Activated CD4-positive, alpha-beta T cell treated with anti-CD3 and anti-CD28 coated beads, Interleukin-2, amount 10 ng/mL, durations not matched to agents 24 days and 14 days (primary cell): ENCODE measurements around the gene FOXJ2. TPM values are rescaled to one million over a fixed set of nuclear protein-coding genes. Genes with fewer than 3 reads are reported as not detected.
"Not testable (repeated sequence)": the region's sequence is repeated elsewhere in the genome, so short reads cannot be mapped to it uniquely, and the experiment has no call there.

ENCODE experiments used
- DNase-seq: peaks from one replicate; pipeline ENCODE4 v3.0.0; 2022
- H3K27ac Mint-ChIP-seq: one replicate; pipeline ENCODE4 v1.8.0; 2022; ENCODE audit warnings: mild to moderate bottlenecking, mixed read lengths
- H3K27me3 Mint-ChIP-seq: one replicate; pipeline ENCODE4 v1.8.0; 2022; ENCODE audit warnings: mixed read lengths
- H3K36me3 Mint-ChIP-seq: one replicate; pipeline ENCODE4 v1.8.0; 2022; ENCODE audit warnings: low read depth, mild to moderate bottlenecking, mixed read lengths
- H3K4me1 Mint-ChIP-seq: one replicate; pipeline ENCODE4 v1.8.0; 2021; ENCODE audit warnings: mixed read lengths
- H3K4me3 Mint-ChIP-seq: one replicate; pipeline ENCODE4 v1.8.0; 2022; ENCODE audit warnings: mild to moderate bottlenecking, moderate library complexity, mixed read lengths
- H3K9me3 Mint-ChIP-seq: one replicate; pipeline ENCODE4 v1.8.0; 2021; ENCODE audit warnings: mixed read lengths
- intact Hi-C: fragments of 100-400 bp; cut with micrococcal nuclease; formaldehyde crosslinking; loops from one replicate; pipeline ENCODE4 v1.15.1; 2023
- total RNA-seq: library from RNA; stranded (reverse); gene quantifications from 2 replicates; pipeline ENCODE4 v1.2.3, GENCODE V29; 2022

The FOXJ2 gene
- 18.5 and 18.6 TPM in 2 replicates for total RNA-seq

GRCh38 chr12:8032242-8033152 is at the start of gene FOXJ2:
Gene FOXJ2 (plus strand): TSS chr12:8032716. CDS start chr12:8039833, 7,117 bp downstream.
- Mint-ChIP-seq H3K36me3 (peaks cover 10% of the 10 kb centered on the region), H3K27me3 (no peaks in the 10 kb centered on the region), H3K27ac (peak within 1 kb of the TSS; percentile 85), H3K4me3 (peak within 1 kb of the TSS; percentile 88), H3K9me3 (no peaks in the 10 kb centered on the region), H3K4me1 (peaks cover 49% of the 10 kb centered on the region)
- peak; percentile 93 for DNase-seq
- intact Hi-C loops: loop anchor here (1.0 kb wide), 1 partner anchor 50 kb away; the partner anchor contains the start of gene NECAP1

DNA sequence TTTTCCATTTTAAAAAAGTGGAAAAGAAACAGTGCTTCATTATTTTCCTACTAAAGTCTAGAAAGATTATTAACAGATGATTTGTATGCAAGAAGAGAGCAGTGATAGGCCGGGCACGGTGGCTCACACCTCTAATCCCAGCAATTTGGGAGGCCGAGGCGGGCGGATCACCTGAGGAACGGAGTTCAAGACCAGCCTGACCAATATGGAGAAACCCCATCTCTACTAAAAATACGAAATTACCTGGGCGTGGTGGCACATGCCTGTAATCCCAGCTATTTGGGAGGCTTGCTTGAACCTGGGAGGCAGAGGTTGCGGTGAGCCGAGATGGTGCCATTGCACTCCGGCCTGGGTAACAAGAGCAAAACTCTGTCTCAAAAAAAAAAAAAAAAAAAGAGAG is 49.5 kb upstream of the FOXJ2 start:
- H3K36me3 Mint-ChIP-seq, H3K27me3 Mint-ChIP-seq, intact Hi-C loops, H3K4me3 Mint-ChIP-seq, DNase-seq, H3K27ac Mint-ChIP-seq, H3K9me3 Mint-ChIP-seq, H3K4me1 Mint-ChIP-seq: not testable (repeated sequence)

- H3K27ac Mint-ChIP-seq, H3K4me3 Mint-ChIP-seq, H3K27me3 Mint-ChIP-seq, DNase-seq, H3K4me1 Mint-ChIP-seq, H3K9me3 Mint-ChIP-seq, intact Hi-C loops, H3K36me3 Mint-ChIP-seq: not testable (repeated sequence)
These were observed 49.1 kb upstream of the FOXJ2 start for GRCh38 chr12:7983460-7983859.

DNA sequence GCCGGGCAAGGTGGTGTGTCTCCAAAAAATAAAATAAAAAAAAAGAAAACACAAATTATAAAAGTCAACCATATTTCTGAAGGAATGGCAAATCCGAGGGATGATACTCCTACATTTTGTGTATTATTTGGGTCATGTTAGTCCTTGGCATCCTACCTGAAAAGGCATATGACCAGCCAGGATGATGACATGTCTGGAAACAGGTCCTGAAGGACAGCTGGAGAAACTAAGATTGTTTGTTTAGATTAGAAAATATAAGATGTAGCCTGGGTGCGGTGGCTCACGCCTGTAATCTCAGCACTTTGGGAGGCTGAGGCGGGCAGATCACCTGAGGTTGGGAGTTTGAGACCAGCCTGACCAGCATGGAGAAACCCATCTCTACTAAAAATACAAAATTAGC is 47.6 kb upstream of the FOXJ2 start:
- no peaks in the 10 kb centered on the region for H3K27me3 Mint-ChIP-seq
- peaks cover 1% of the 10 kb centered on the region for H3K36me3 Mint-ChIP-seq
- no peak overlapping the region for H3K27ac Mint-ChIP-seq
- H3K4me3 Mint-ChIP-seq: no peak overlapping the region
- DNase-seq: no peak
- intact Hi-C loops: no loop called here
- peaks cover 14% of the 10 kb centered on the region for H3K4me1 Mint-ChIP-seq
- no peaks in the 10 kb centered on the region for H3K9me3 Mint-ChIP-seq

DNA sequence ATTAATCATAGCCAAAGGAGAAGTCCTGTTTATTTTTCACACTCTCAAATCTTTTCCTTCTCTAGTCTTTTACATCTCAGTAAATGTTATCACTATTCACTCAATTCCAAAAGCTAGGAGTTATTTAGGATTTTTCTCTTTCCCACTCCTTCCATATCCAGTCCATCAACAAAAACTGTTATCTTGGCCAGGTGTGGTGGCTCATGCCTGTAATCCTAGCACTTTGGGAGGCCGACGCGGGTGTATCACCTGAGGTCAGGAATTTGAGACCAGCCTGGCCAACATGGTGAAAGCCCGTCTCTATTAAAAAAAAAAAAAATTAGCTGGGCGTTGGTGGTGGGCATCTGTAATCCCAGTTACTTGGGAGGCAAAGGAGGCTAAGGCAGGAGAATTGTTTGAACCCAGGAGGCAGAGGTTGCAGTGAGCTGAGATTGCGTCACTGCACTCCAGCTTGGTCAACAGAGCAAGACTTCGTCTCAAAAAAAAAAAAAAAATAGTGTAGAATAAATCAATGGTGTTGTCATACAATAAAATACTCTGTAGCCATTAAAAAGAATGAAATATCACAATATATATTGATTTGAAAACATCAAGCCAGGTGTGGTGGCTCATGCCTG is 46.6 kb upstream of the FOXJ2 start:
- H3K9me3 Mint-ChIP-seq: no peaks in the 10 kb centered on the region
- peaks cover 1% of the 10 kb centered on the region for H3K36me3 Mint-ChIP-seq
- H3K27me3 Mint-ChIP-seq: no peaks in the 10 kb centered on the region
- DNase-seq: no peak
- H3K4me1 Mint-ChIP-seq: peaks cover 22% of the 10 kb centered on the region
- intact Hi-C loops: no loop called here
- H3K4me3 Mint-ChIP-seq: no peak overlapping the region
- peak overlapping the region; percentile 35 for H3K27ac Mint-ChIP-seq

- H3K27ac Mint-ChIP-seq: peak overlapping the region; percentile 88
- H3K27me3 Mint-ChIP-seq: no peaks in the 10 kb centered on the region
- intact Hi-C loops: loop anchor here (1.0 kb wide), 5 partner anchors 19 to 130 kb away; no protein-coding TSS in a partner anchor
- peak; percentile 93 for DNase-seq
- peaks cover 37% of the 10 kb centered on the region for H3K4me1 Mint-ChIP-seq
- H3K4me3 Mint-ChIP-seq: peak overlapping the region; percentile 75
- H3K36me3 Mint-ChIP-seq: no peaks in the 10 kb centered on the region
- no peaks in the 10 kb centered on the region for H3K9me3 Mint-ChIP-seq
These were observed 42.6 kb upstream of the FOXJ2 start for GRCh38 chr12:7989827-7990491.

GRCh38 chr12:7991535-7991934 is 41.0 kb upstream of the FOXJ2 start:
- intact Hi-C loops: no loop called here
- H3K27me3 Mint-ChIP-seq: no peaks in the 10 kb centered on the region
- peak overlapping the region; percentile 88 for H3K27ac Mint-ChIP-seq
- peak overlapping the region; percentile 61 for H3K4me3 Mint-ChIP-seq
- no peaks in the 10 kb centered on the region for H3K36me3 Mint-ChIP-seq
- H3K4me1 Mint-ChIP-seq: peaks cover 39% of the 10 kb centered on the region
- DNase-seq: peak; percentile 61
- H3K9me3 Mint-ChIP-seq: no peaks in the 10 kb centered on the region

DNA sequence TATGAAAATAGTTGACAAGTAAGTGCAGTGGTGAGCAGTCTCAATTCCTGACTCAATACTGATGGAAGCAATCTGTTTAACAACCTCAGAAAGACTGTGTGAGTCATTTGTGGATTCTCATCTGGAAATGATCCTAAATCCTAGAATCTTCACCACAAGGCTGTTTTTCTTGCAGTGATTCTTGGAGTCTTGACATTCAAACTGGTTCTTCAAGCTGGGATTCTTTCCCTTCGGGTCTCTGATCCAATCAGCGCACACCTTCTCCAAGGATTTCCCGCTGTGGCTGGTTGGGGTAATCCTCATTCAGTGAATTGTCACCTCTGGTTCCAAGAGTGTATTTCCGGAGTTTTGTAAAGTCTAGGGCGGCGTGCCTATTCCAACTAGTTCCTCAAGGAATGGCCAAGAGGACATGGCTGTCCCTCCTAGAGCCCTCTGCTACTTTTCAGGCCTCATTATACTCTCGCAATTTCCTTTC is 37.7 kb upstream of the FOXJ2 start:
- DNase-seq: peak; percentile 59
- H3K36me3 Mint-ChIP-seq: no peaks in the 10 kb centered on the region
- peaks cover 28% of the 10 kb centered on the region for H3K4me1 Mint-ChIP-seq
- H3K4me3 Mint-ChIP-seq: no peak overlapping the region
- H3K27me3 Mint-ChIP-seq: no peaks in the 10 kb centered on the region
- intact Hi-C loops: loop anchor here (1.0 kb wide), 4 partner anchors 23 to 134 kb away; no protein-coding TSS in a partner anchor
- H3K27ac Mint-ChIP-seq: no peak overlapping the region
- peaks cover 4% of the 10 kb centered on the region for H3K9me3 Mint-ChIP-seq

- H3K27ac Mint-ChIP-seq: no peak overlapping the region
- H3K27me3 Mint-ChIP-seq: no peaks in the 10 kb centered on the region
- peaks cover 4% of the 10 kb centered on the region for H3K9me3 Mint-ChIP-seq
- peak; percentile 94 for DNase-seq
- intact Hi-C loops: loop anchor here (1.0 kb wide), 4 partner anchors 24 to 135 kb away; no protein-coding TSS in a partner anchor
- no peak overlapping the region for H3K4me3 Mint-ChIP-seq
- peaks cover 22% of the 10 kb centered on the region for H3K4me1 Mint-ChIP-seq
- no peaks in the 10 kb centered on the region for H3K36me3 Mint-ChIP-seq
These were observed 37.1 kb upstream of the FOXJ2 start for GRCh38 chr12:7995266-7995963.

- H3K27ac Mint-ChIP-seq, H3K9me3 Mint-ChIP-seq, H3K36me3 Mint-ChIP-seq, DNase-seq, H3K4me3 Mint-ChIP-seq, H3K27me3 Mint-ChIP-seq, intact Hi-C loops, H3K4me1 Mint-ChIP-seq: not testable (repeated sequence)
These were observed 31.7 kb upstream of the FOXJ2 start for GRCh38 chr12:8000827-8001226.

DNA sequence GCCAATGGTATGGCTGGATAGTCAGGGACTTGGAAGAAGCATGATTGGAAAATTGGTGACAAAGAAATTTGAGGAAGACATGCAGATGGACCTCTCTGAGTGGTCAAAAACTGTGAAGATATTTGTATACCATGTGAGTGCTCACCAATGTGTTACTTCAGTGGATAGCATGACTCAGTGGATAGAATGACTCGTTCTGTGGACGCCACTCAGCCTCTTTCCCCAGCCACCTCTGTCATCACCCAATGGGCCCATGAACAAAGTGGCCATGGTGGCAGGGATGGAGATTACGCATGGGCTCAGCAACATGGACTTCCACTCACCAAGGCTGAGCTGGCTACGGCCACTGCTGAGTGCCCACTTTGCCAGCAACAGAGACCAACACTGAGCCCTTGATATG is 31.0 kb upstream of the FOXJ2 start:
- intact Hi-C loops, H3K4me1 Mint-ChIP-seq, H3K4me3 Mint-ChIP-seq, H3K9me3 Mint-ChIP-seq, DNase-seq, H3K27me3 Mint-ChIP-seq, H3K27ac Mint-ChIP-seq, H3K36me3 Mint-ChIP-seq: not testable (repeated sequence)

GRCh38 chr12:8004897-8005296 is 27.6 kb upstream of the FOXJ2 start:
- H3K36me3 Mint-ChIP-seq, H3K4me3 Mint-ChIP-seq, DNase-seq, H3K27ac Mint-ChIP-seq, H3K4me1 Mint-ChIP-seq, H3K9me3 Mint-ChIP-seq, intact Hi-C loops: not testable (repeated sequence)
- peaks cover 16% of the 10 kb centered on the region for H3K27me3 Mint-ChIP-seq

GRCh38 chr12:8011331-8011730 is 21.2 kb upstream of the FOXJ2 start:
- no peak overlapping the region for H3K27ac Mint-ChIP-seq
- no peak overlapping the region for H3K4me3 Mint-ChIP-seq
- DNase-seq: no peak
- peaks cover 29% of the 10 kb centered on the region for H3K27me3 Mint-ChIP-seq
- no peaks in the 10 kb centered on the region for H3K9me3 Mint-ChIP-seq
- no peaks in the 10 kb centered on the region for H3K36me3 Mint-ChIP-seq
- intact Hi-C loops: no loop called here
- no peaks in the 10 kb centered on the region for H3K4me1 Mint-ChIP-seq
